ENCODE data around the gene TMEM14C. TPM values are rescaled to one million over a fixed set of nuclear protein-coding genes. Genes with fewer than 3 reads are reported as not detected.
"Not testable (repeated sequence)": the region's sequence is repeated elsewhere in the genome, so short reads cannot be mapped to it uniquely, and the experiment has no call there.

TMEM14C gene
- polyA plus RNA-seq, 1 donor (not counting 4 experiments of a cell fraction or from before 2014, with no cell fraction given) = 304 TPM

- DNase-seq (ENCODE audit: low read depth, low spot score); H3K9me3 ChIP-seq (ENCODE audit: control insufficient read depth, low read depth, low read length); H2AFZ ChIP-seq (ENCODE audit: control insufficient read depth, low read length); dilution Hi-C loops (cut with MboI; ENCODE audit: extremely low pct_ligation_motif_present, low sequenced_read_pairs); FAIRE-seq; H3K27ac ChIP-seq (ENCODE audit: control insufficient read depth, insufficient read depth, low read length); H4K20me1 ChIP-seq (ENCODE audit: control insufficient read depth, extremely low read depth, insufficient read depth, low read length); H3K9ac ChIP-seq (ENCODE audit: control insufficient read depth, extremely low read depth, insufficient read depth, low read length); H3K27me3 ChIP-seq (ENCODE audit: control insufficient read depth, extremely low read depth, insufficient read depth, low read length); H3K9me1 ChIP-seq (ENCODE audit: control insufficient read depth, extremely low read depth, insufficient read depth, low read length); H3K4me2 ChIP-seq (ENCODE audit: control insufficient read depth, extremely low read depth, insufficient read depth, low read depth, low read length); H3K4me3 ChIP-seq (ENCODE audit: control insufficient read depth in 2 of 3, extremely low read depth in 1 of 3, insufficient read depth in 2 of 3, low read depth in 1 of 3, low read length in 3 of 3): not testable (repeated sequence)
- peaks cover 66% of the 10 kb centered on the region for H3K79me2 ChIP-seq (ENCODE audit: control insufficient read depth, insufficient read depth, low read length)
- H3K36me3 ChIP-seq (ENCODE audit: control insufficient read depth in 2 of 2, extremely low read depth in 1 of 2, insufficient read depth in 2 of 2, low read length in 2 of 2) = peaks cover 18 to 28% of the 10 kb centered on the region in 2 experiments
- H3K4me1 ChIP-seq (ENCODE audit: control insufficient read depth, extremely low read depth, insufficient read depth, low read length) = peaks cover 20% of the 10 kb centered on the region
These were observed 28.9 kb downstream of the TMEM14C start for GRCh38 chr6:10751757-10752156.

GRCh38 chr6:10756085-10756484, 33.2 kb downstream of the TMEM14C start:
- Histone ChIP-seq H3K27me3 (ENCODE audit: control insufficient read depth, extremely low read depth, insufficient read depth, low read length) (no peaks in the 10 kb centered on the region), H2AFZ (ENCODE audit: control insufficient read depth, low read length) (no peak overlapping the region), H3K4me3 (ENCODE audit: control insufficient read depth in 2 of 3, extremely low read depth in 1 of 3, insufficient read depth in 2 of 3, low read depth in 1 of 3, low read length in 3 of 3) (no peak overlapping the region), H3K4me1 (ENCODE audit: control insufficient read depth, extremely low read depth, insufficient read depth, low read length) (peaks cover 30% of the 10 kb centered on the region), H3K27ac (ENCODE audit: control insufficient read depth, insufficient read depth, low read length) (no peak overlapping the region), H4K20me1 (ENCODE audit: control insufficient read depth, extremely low read depth, insufficient read depth, low read length) (no peaks in the 10 kb centered on the region), H3K79me2 (ENCODE audit: control insufficient read depth, insufficient read depth, low read length) (peaks cover 34% of the 10 kb centered on the region), H3K9me1 (ENCODE audit: control insufficient read depth, extremely low read depth, insufficient read depth, low read length) (no peaks in the 10 kb centered on the region), H3K9ac (ENCODE audit: control insufficient read depth, extremely low read depth, insufficient read depth, low read length) (no peak overlapping the region), H3K9me3 (ENCODE audit: control insufficient read depth, low read depth, low read length) (no peaks in the 10 kb centered on the region), H3K4me2 (ENCODE audit: control insufficient read depth, extremely low read depth, insufficient read depth, low read depth, low read length) (no peak overlapping the region), H3K36me3 (ENCODE audit: control insufficient read depth in 2 of 2, extremely low read depth in 1 of 2, insufficient read depth in 2 of 2, low read length in 2 of 2) (peaks cover 13 to 18% of the 10 kb centered on the region in 2 experiments)
- TF ChIP-seq EZH2 (IDR thresholded peaks at IDR 0.05; ENCODE audit: low read length) (no peak), CTCF (optimal IDR thresholded peaks at IDR 0.05 in 1 of 3, IDR thresholded peaks at IDR 0.05 in 1 of 3, conservative IDR thresholded peaks at IDR 0.05 in 1 of 3; ENCODE audit: extremely low read depth in 1 of 3, insufficient read depth in 2 of 3, low read length in 3 of 3) (no peak)
- FAIRE-seq = no peak
- dilution Hi-C loops (cut with MboI; ENCODE audit: extremely low pct_ligation_motif_present, low sequenced_read_pairs) = no loop called here
- no peak for DNase-seq (ENCODE audit: low read depth, low spot score)

- peak overlapping the region in 2 of 3 experiments; percentile 31 to 58 for H3K4me3 ChIP-seq (ENCODE audit: control insufficient read depth in 2 of 3, extremely low read depth in 1 of 3, insufficient read depth in 2 of 3, low read depth in 1 of 3, low read length in 3 of 3)
- DNase-seq (ENCODE audit: low read depth, low spot score) = peak; percentile 95
- no peaks in the 10 kb centered on the region for H3K27me3 ChIP-seq (ENCODE audit: control insufficient read depth, extremely low read depth, insufficient read depth, low read length)
- peak overlapping the region; percentile 65 for H3K9ac ChIP-seq (ENCODE audit: control insufficient read depth, extremely low read depth, insufficient read depth, low read length)
- peak overlapping the region; percentile 77 for H3K4me2 ChIP-seq (ENCODE audit: control insufficient read depth, extremely low read depth, insufficient read depth, low read depth, low read length)
- H3K27ac ChIP-seq (ENCODE audit: control insufficient read depth, insufficient read depth, low read length) = peak overlapping the region; percentile 89
- H4K20me1 ChIP-seq (ENCODE audit: control insufficient read depth, extremely low read depth, insufficient read depth, low read length) = no peaks in the 10 kb centered on the region
- dilution Hi-C loops (cut with MboI; ENCODE audit: extremely low pct_ligation_motif_present, low sequenced_read_pairs) = no loop called here
- H3K79me2 ChIP-seq (ENCODE audit: control insufficient read depth, insufficient read depth, low read length) = peaks cover 9% of the 10 kb centered on the region
- FAIRE-seq = peak; percentile 91
- peaks cover 30% of the 10 kb centered on the region for H3K4me1 ChIP-seq (ENCODE audit: control insufficient read depth, extremely low read depth, insufficient read depth, low read length)
- H3K9me1 ChIP-seq (ENCODE audit: control insufficient read depth, extremely low read depth, insufficient read depth, low read length) = no peaks in the 10 kb centered on the region
- no peaks in the 10 kb centered on the region for H3K9me3 ChIP-seq (ENCODE audit: control insufficient read depth, low read depth, low read length)
- no peak overlapping the region for H2AFZ ChIP-seq (ENCODE audit: control insufficient read depth, low read length)
- TF ChIP-seq EZH2 (IDR thresholded peaks at IDR 0.05; ENCODE audit: low read length) (no peak), CTCF (optimal IDR thresholded peaks at IDR 0.05 in 1 of 3, IDR thresholded peaks at IDR 0.05 in 1 of 3, conservative IDR thresholded peaks at IDR 0.05 in 1 of 3; ENCODE audit: extremely low read depth in 1 of 3, insufficient read depth in 2 of 3, low read length in 3 of 3) (peak in 2 of 3 experiments; percentile 57 to 68)
- H3K36me3 ChIP-seq (ENCODE audit: control insufficient read depth in 2 of 2, extremely low read depth in 1 of 2, insufficient read depth in 2 of 2, low read length in 2 of 2) = peaks cover 2 to 7% of the 10 kb centered on the region in 2 experiments
These were observed 36.5 kb downstream of the TMEM14C start for GRCh38 chr6:10759312-10759839.

Data from keratinocyte (primary cell).